Ascending aorta (tissue), 2 donors: ENCODE data around the gene OR13C2. TPM values are rescaled to one million over a fixed set of nuclear protein-coding genes. Genes with fewer than 3 reads are reported as not detected.
"Not testable (repeated sequence)": the region's sequence is repeated elsewhere in the genome, so short reads cannot be mapped to it uniquely, and the experiment has no call there.

Source experiments
- DNase-seq, 2 donors: peaks; one replicate each; pipeline ENCODE4 v3.0.0-alpha.2; 2019; ENCODE audit warnings: low spot score in 2 of 2
- H3K27ac ChIP-seq, 2 donors: fragments of 200-600 bp; sonication (generic); one replicate each; pipeline ENCODE4 v1.5.1; 2016 to 2017; ENCODE audit warnings: mild to moderate bottlenecking in 1 of 2
- H3K27me3 ChIP-seq: fragments of 200-600 bp; sonication (generic); one replicate; pipeline ENCODE4 v1.5.1; 2017
- H3K36me3 ChIP-seq, 2 donors: fragments of 200-600 bp; sonication (generic); one replicate each; pipeline ENCODE4 v1.5.1; 2016
- H3K4me1 ChIP-seq, 2 donors: fragments of 200-600 bp; sonication (generic); one replicate each; pipeline ENCODE4 v1.5.1; 2016 to 2017; ENCODE audit warnings: mild to moderate bottlenecking in 1 of 2
- H3K4me3 ChIP-seq, 2 donors: fragments of 200-600 bp; sonication (generic); one replicate each; pipeline ENCODE4 v1.5.1; 2016 to 2017; ENCODE audit warnings: mild to moderate bottlenecking in 1 of 2
- H3K9me3 ChIP-seq, 2 donors: fragments of 200-600 bp; sonication (generic); one replicate each; pipeline ENCODE4 v1.5.1; 2016
- intact Hi-C: fragments of 100-400 bp; cut with DNase I; formaldehyde crosslinking; loops from one replicate; pipeline ENCODE4 v1.15.1; 2023
- total RNA-seq: library from RNA; depleted of rRNA; stranded (reverse); fragments of >200 nt; gene quantifications from one replicate; pipeline ENCODE4 v1.1.0, GENCODE V29; 2016
- TF ChIP-seq, protein P1 (sequence below), 3 experiments: fragments of 200-600 bp in 2 of 3; fragments of 450-650 bp in 1 of 3; sonication (generic) in 2 of 3; IDR thresholded peaks; one replicate each; pipeline ENCODE4 v1.5.1; 2016 to 2019; ENCODE audit warnings: antibody characterized with exemption in 3 of 3, mild to moderate bottlenecking in 1 of 3, moderate library complexity in 1 of 3

OR13C2 gene
- not detected for total RNA-seq

DNA sequence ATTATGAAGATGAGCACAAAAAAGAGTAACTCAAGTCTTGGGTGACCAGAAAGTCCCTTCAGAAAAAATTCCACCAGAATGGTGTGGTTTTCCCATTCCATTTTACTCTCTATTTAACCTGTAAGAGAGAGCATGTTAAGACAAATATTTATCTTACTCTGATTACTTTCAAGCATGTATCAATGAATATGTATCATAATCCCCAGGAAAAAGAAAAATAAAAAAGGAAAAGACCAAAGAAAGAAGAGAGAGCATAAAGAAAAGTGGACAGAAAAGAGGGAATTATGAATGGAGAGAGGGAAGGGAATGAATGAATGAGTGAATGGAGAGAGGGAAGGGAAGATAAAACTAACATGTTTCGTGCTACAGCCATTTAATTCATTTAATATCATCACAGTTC lies at the start of gene OR13C2:
OR13C2 (minus strand) TSS at position 101 of the 400 bp plus-strand sequence; CDS start at position 101, 0 bp downstream.
- H3K4me3 ChIP-seq, H3K4me1 ChIP-seq, H3K36me3 ChIP-seq, H3K27me3 ChIP-seq, DNase-seq, H3K27ac ChIP-seq, intact Hi-C loops, H3K9me3 ChIP-seq: not testable (repeated sequence)

GRCh38 chr9:104635456-104635855 lies 30.0 kb upstream of the OR13C2 start:
- DNase-seq, result no peak
- no peak overlapping the region for H3K4me3 ChIP-seq
- TF ChIP-seq, protein P1, sequence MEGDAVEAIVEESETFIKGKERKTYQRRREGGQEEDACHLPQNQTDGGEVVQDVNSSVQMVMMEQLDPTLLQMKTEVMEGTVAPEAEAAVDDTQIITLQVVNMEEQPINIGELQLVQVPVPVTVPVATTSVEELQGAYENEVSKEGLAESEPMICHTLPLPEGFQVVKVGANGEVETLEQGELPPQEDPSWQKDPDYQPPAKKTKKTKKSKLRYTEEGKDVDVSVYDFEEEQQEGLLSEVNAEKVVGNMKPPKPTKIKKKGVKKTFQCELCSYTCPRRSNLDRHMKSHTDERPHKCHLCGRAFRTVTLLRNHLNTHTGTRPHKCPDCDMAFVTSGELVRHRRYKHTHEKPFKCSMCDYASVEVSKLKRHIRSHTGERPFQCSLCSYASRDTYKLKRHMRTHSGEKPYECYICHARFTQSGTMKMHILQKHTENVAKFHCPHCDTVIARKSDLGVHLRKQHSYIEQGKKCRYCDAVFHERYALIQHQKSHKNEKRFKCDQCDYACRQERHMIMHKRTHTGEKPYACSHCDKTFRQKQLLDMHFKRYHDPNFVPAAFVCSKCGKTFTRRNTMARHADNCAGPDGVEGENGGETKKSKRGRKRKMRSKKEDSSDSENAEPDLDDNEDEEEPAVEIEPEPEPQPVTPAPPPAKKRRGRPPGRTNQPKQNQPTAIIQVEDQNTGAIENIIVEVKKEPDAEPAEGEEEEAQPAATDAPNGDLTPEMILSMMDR (IDR thresholded peaks at IDR 0.05), result no peak
- intact Hi-C loops, result no loop called here
- no peaks in the 10 kb centered on the region for H3K4me1 ChIP-seq
- H3K27ac ChIP-seq, result no peak overlapping the region
- H3K36me3 ChIP-seq, result no peaks in the 10 kb centered on the region
- H3K27me3 ChIP-seq, result no peaks in the 10 kb centered on the region
- H3K9me3 ChIP-seq, result peaks cover 0 to 15% of the 10 kb centered on the region in 2 donors

DNA sequence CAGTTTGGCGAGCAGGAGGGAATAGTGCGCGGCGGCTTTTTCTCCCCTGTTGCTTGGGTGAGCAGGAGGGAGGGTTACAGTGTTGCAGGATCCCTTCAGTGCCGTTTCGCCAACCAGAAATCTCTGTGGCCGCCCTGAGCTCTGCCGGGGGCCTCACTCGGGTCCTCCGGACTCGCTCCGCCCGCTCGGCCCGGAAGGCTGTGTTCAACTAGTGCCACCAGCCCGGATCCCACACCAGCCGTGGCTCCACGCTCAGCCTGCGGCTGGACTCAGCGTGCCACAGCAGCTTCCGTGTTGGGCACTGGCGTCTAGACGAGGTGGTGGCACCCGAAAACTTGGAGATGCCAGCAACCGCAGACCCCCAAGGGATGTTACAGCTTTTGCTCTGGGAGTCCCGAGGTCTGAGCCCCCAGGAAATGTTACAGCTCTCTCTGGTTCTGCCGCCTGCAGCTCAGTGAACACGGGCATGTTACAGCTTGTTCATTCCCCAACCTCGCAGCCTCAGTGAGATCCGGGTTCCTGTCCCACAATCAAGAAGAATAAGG lies 28.6 kb upstream of the OR13C2 start:
- TF ChIP-seq, protein P1 (IDR thresholded peaks at IDR 0.05), result no peak
- H3K9me3 ChIP-seq, result peaks cover 0 to 12% of the 10 kb centered on the region in 2 donors
- no peak for DNase-seq
- no peaks in the 10 kb centered on the region for H3K36me3 ChIP-seq
- H3K27ac ChIP-seq, result no peak overlapping the region
- intact Hi-C loops, result no loop called here
- H3K4me1 ChIP-seq, result no peaks in the 10 kb centered on the region
- H3K4me3 ChIP-seq, result no peak overlapping the region
- H3K27me3 ChIP-seq, result no peaks in the 10 kb centered on the region

DNA sequence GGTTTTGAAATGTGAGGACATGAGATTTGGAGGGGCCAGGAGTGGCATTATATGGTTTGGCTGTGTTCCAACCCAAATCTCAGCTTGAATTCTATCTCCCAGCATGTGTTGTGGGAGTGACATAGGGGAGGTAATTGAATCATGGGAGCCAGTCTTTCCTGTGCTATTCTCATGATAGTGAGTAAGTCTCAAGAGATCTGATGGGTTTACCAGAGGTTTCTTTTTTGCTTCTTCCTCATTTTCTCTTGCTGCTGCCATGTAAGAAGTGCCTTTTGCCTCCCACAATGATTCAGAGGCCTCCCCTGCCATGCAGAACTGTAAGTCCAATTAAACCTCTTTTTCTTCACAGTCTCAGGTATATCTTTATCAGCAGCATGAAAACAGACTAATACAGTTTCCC lies 20.5 kb upstream of the OR13C2 start:
- H3K4me1 ChIP-seq, H3K27ac ChIP-seq, H3K4me3 ChIP-seq, H3K36me3 ChIP-seq, H3K27me3 ChIP-seq, H3K9me3 ChIP-seq, DNase-seq: not testable (repeated sequence)
- intact Hi-C loops, result loop anchor here (10.0 kb wide), 1 partner anchor 49 kb away; no protein-coding TSS in a partner anchor

DNA sequence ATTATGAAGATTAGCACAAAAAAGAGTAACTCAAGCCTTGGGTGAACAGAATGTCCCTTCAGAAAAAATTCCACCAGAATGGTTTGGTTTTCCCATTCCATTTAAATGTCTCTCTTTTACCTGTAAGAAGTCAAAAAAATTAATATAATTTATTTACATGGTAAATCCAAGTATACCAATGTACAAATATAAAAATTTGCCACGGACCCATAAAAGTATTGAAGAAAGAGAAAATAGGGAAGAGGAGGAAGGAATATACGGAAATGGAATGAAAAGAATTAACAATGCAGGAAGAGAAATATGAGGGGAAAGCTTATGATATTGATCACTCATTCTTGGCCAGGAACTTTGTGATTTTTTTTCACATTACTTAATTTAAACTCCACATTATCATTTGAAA lies 12.7 kb upstream of the OR13C2 start, which contains the start of gene OR13C9:
OR13C9 (minus strand) TSS at position 101 of the 400 bp plus-strand sequence; CDS start at position 101, 0 bp downstream.
- H3K27me3 ChIP-seq, result no peaks in the 10 kb centered on the region
- TF ChIP-seq, protein P1 (IDR thresholded peaks at IDR 0.05), result no peak
- no peak within 1 kb of the TSS for H3K27ac ChIP-seq
- H3K36me3 ChIP-seq, result no peaks in the 10 kb centered on the region
- DNase-seq, result no peak
- intact Hi-C loops, result no loop called here
- H3K9me3 ChIP-seq, result no peaks in the 10 kb centered on the region
- H3K4me3 ChIP-seq, result no peak within 1 kb of the TSS
- no peaks in the 10 kb centered on the region for H3K4me1 ChIP-seq

DNA sequence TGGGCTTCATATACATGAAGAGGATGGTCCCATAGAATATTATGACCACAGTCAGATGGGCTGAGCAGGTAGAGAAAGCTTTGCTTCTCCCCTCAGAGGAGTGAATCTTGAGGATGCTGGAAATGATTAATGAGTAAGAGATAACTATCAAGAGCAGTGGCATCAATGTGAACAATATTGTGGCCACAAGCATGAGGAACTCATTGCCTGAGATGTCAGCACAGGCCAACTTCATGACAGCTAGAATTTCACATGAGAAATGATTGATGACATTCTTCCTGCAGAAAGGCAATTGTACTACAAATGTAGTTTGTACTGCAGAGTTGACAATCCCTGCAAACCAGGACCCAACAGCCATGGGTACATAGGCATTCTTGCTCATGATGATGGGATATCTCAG lies 12.0 kb upstream of the OR13C2 start:
- Histone ChIP-seq H3K36me3 (no peaks in the 10 kb centered on the region), H3K4me3 (no peak overlapping the region), H3K27me3 (no peaks in the 10 kb centered on the region), H3K4me1 (no peaks in the 10 kb centered on the region), H3K27ac (no peak overlapping the region), H3K9me3 (no peaks in the 10 kb centered on the region)
- intact Hi-C loops, result no loop called here
- TF ChIP-seq, protein P1 (IDR thresholded peaks at IDR 0.05), result no peak
- DNase-seq, result no peak

GRCh38 chr9:104611213-104611612 lies 5.8 kb upstream of the OR13C2 start:
- no peak overlapping the region for H3K4me3 ChIP-seq
- H3K27me3 ChIP-seq, result no peaks in the 10 kb centered on the region
- intact Hi-C loops, result no loop called here
- no peaks in the 10 kb centered on the region for H3K4me1 ChIP-seq
- H3K36me3 ChIP-seq, result no peaks in the 10 kb centered on the region
- no peak for DNase-seq
- TF ChIP-seq, protein P1 (IDR thresholded peaks at IDR 0.05), result no peak
- no peaks in the 10 kb centered on the region for H3K9me3 ChIP-seq
- no peak overlapping the region for H3K27ac ChIP-seq
